ENCODE measurements around the gene VAPB. TPM values are rescaled to one million over a fixed set of nuclear protein-coding genes. Genes with fewer than 3 reads are reported as not detected.

VAPB gene
- total RNA-seq, 2 donors from 2014 or later, result 57.4 to 63.5 TPM

GRCh38 chr20:58466095-58466708, 77.2 kb downstream of the VAPB start:
- Histone ChIP-seq H3K9me3 (no peaks in the 10 kb centered on the region), H3K27me3 (no peaks in the 10 kb centered on the region), H3K9ac (ENCODE audit: low read depth in 2 of 2, low read length in 2 of 2) (no peak overlapping the region), H3K4me1 (no peaks in the 10 kb centered on the region), H3K27ac (no peak overlapping the region), H3K4me3 (no peak overlapping the region), H3K36me3 (no peaks in the 10 kb centered on the region)
- TF ChIP-seq CTCF (IDR thresholded peaks at IDR 0.05), result no peak
- intact Hi-C loops (cut with DNase I), result no loop called here
- no peak for DNase-seq

- no peak overlapping the region for H3K27ac ChIP-seq
- H3K4me1 ChIP-seq, result no peaks in the 10 kb centered on the region
- no peak for DNase-seq
- no peaks in the 10 kb centered on the region for H3K9me3 ChIP-seq
- intact Hi-C loops (cut with DNase I), result no loop called here
- no peak overlapping the region for H3K9ac ChIP-seq (ENCODE audit: low read depth in 2 of 2, low read length in 2 of 2)
- no peak overlapping the region for H3K4me3 ChIP-seq
- no peak for TF ChIP-seq CTCF (IDR thresholded peaks at IDR 0.05)
- no peaks in the 10 kb centered on the region for H3K36me3 ChIP-seq
- H3K27me3 ChIP-seq, result no peaks in the 10 kb centered on the region
These were observed 77.9 kb downstream of the VAPB start for GRCh38 chr20:58466729-58467571.

- Histone ChIP-seq H3K9me3 (no peaks in the 10 kb centered on the region), H3K4me1 (no peaks in the 10 kb centered on the region), H3K4me3 (no peak overlapping the region), H3K27me3 (no peaks in the 10 kb centered on the region), H3K27ac (no peak overlapping the region), H3K36me3 (no peaks in the 10 kb centered on the region), H3K9ac (ENCODE audit: low read depth in 2 of 2, low read length in 2 of 2) (no peak overlapping the region)
- no peak for DNase-seq
- intact Hi-C loops (cut with DNase I), result no loop called here
- no peak for TF ChIP-seq CTCF (IDR thresholded peaks at IDR 0.05)
These were observed 78.8 kb downstream of the VAPB start for GRCh38 chr20:58467572-58468527.

- TF ChIP-seq CTCF (IDR thresholded peaks at IDR 0.05), result no peak
- Histone ChIP-seq H3K9me3 (no peaks in the 10 kb centered on the region), H3K4me3 (no peak overlapping the region), H3K27ac (no peak overlapping the region), H3K4me1 (no peaks in the 10 kb centered on the region), H3K27me3 (no peaks in the 10 kb centered on the region), H3K9ac (ENCODE audit: low read depth in 2 of 2, low read length in 2 of 2) (no peak overlapping the region), H3K36me3 (no peaks in the 10 kb centered on the region)
- no peak for DNase-seq
- intact Hi-C loops (cut with DNase I), result no loop called here
These were observed 80.6 kb downstream of the VAPB start for GRCh38 chr20:58469616-58470015.
